DND-41 (cell line): ENCODE results near the gene LIX1L.

ENCODE experiments used
- ATAC-seq: fragments of 200-7000 bp; cut with Tn5 transposase; 3 replicates; pipeline ENCODE4 v1.9.1; 2021; ENCODE audit warnings: low read depth; ENCODE audit not compliant: insufficient read depth
- DNase-seq: peaks from one replicate; pipeline ENCODE4 v3.0.0-alpha.2; 2020
- H2AFZ ChIP-seq: 2 replicates; pipeline ENCODE4 v1.6.0; 2012; ENCODE audit warnings: low read depth, low read length
- H3K27ac ChIP-seq: 2 replicates; pipeline ENCODE4 v1.5.1; 2012; ENCODE audit warnings: low read length, inconsistent platforms
- H3K27me3 ChIP-seq: fragments of 200-600 bp; sonication (generic); 2 replicates; pipeline ENCODE4 v1.6.0; 2012; ENCODE audit warnings: low read length, mild to moderate bottlenecking, inconsistent platforms; ENCODE audit not compliant: insufficient read depth, poor library complexity
- H3K36me3 ChIP-seq: 2 replicates; pipeline ENCODE4 v1.5.1; 2012; ENCODE audit warnings: low read length, inconsistent platforms; ENCODE audit not compliant: insufficient read depth
- H3K4me1 ChIP-seq: 2 replicates; pipeline ENCODE4 v1.5.1; 2012; ENCODE audit warnings: mild to moderate bottlenecking, low read length; ENCODE audit not compliant: insufficient read depth
- H3K4me2 ChIP-seq: 2 replicates; pipeline ENCODE4 v1.6.0; 2012; ENCODE audit warnings: mild to moderate bottlenecking, moderate library complexity, low read length, inconsistent platforms; ENCODE audit not compliant: insufficient read depth
- H3K4me3 ChIP-seq, 2 experiments: fragments of 200-600 bp in 1 of 2; shearing (Covaris generic) in 1 of 2; 2 replicates each; pipeline ENCODE4 v1.5.1; 2012 to 2016; ENCODE audit warnings: inconsistent platforms in 2 of 2, low read length in 2 of 2, mild to moderate bottlenecking in 2 of 2, low read depth in 1 of 2, moderate library complexity in 1 of 2
- H3K79me2 ChIP-seq: 2 replicates; pipeline ENCODE4 v1.6.0; 2012; ENCODE audit warnings: low read length, inconsistent platforms; ENCODE audit not compliant: insufficient read depth
- H3K9ac ChIP-seq: 2 replicates; pipeline ENCODE4 v1.6.0; 2012; ENCODE audit warnings: low read depth, mild to moderate bottlenecking, inconsistent platforms, low read length, moderate library complexity
- H3K9me3 ChIP-seq: 2 replicates; pipeline ENCODE4 v1.5.1; 2012; ENCODE audit warnings: low read length, moderate library complexity, mild to moderate bottlenecking, inconsistent platforms; ENCODE audit not compliant: insufficient read depth, severe bottlenecking
- H4K20me1 ChIP-seq: 2 replicates; pipeline ENCODE4 v1.6.0; 2012; ENCODE audit warnings: low read length; ENCODE audit not compliant: insufficient read depth
- CTCF ChIP-seq: IDR thresholded peaks from 2 replicates; pipeline ENCODE4 v1.5.1; 2012; ENCODE audit warnings: borderline replicate concordance, low read length, moderate library complexity, mild to moderate bottlenecking; ENCODE audit not compliant: poor library complexity, severe bottlenecking; ENCODE audit errors: extremely low read depth
- EZH2 ChIP-seq: IDR thresholded peaks from 3 replicates; pipeline ENCODE4 v1.6.1; 2012; ENCODE audit warnings: borderline replicate concordance, low read depth, mild to moderate bottlenecking, moderate library complexity, low read length, inconsistent platforms; ENCODE audit not compliant: severe bottlenecking

LIX1L gene

GRCh38 chr1:145891143-145891542 lies 66.7 kb downstream of the LIX1L start:
- Histone ChIP-seq H3K4me3 (no peak overlapping the region), H3K4me1 (peaks cover 2% of the 10 kb centered on the region), H4K20me1 (no peaks in the 10 kb centered on the region), H3K27me3 (peaks cover 6% of the 10 kb centered on the region), H2AFZ (no peak overlapping the region), H3K9ac (no peak overlapping the region), H3K4me2 (no peak overlapping the region), H3K9me3 (no peaks in the 10 kb centered on the region), H3K27ac (no peak overlapping the region), H3K79me2 (no peaks in the 10 kb centered on the region), H3K36me3 (no peaks in the 10 kb centered on the region)
- DNase-seq: no peak
- TF ChIP-seq CTCF (no peak), EZH2 (no peak)
- ATAC-seq: no peak

DNA sequence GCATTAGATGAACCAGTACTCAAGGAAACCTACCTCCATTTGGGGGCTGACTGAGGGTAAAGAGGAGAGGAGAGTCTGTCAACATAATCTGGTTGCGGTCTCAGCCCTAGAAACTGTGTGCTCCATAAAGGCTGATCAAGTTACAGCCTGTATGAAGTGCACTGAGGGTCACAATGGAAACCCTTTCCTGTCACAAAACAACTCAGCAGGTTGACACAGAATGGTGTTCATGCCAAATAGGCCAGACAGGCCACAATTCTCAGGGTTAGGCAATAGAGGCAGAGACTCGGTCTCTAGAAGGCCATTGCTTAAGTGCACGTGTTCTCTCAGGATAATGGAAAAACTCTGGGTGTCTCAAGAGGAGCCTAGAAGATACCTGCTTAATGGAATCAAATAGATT lies 68.1 kb downstream of the LIX1L start:
- no peaks in the 10 kb centered on the region for H3K9me3 ChIP-seq
- H3K4me3 ChIP-seq: no peak overlapping the region
- DNase-seq: no peak
- no peak overlapping the region for H2AFZ ChIP-seq
- TF ChIP-seq EZH2: no peak
- TF ChIP-seq CTCF: no peak
- no peak for ATAC-seq
- H3K27ac ChIP-seq: no peak overlapping the region
- no peaks in the 10 kb centered on the region for H3K79me2 ChIP-seq
- no peak overlapping the region for H3K9ac ChIP-seq
- H3K4me2 ChIP-seq: no peak overlapping the region
- H4K20me1 ChIP-seq: no peaks in the 10 kb centered on the region
- H3K27me3 ChIP-seq: peaks cover 17% of the 10 kb centered on the region
- peaks cover 14% of the 10 kb centered on the region for H3K4me1 ChIP-seq
- H3K36me3 ChIP-seq: no peaks in the 10 kb centered on the region

DNA sequence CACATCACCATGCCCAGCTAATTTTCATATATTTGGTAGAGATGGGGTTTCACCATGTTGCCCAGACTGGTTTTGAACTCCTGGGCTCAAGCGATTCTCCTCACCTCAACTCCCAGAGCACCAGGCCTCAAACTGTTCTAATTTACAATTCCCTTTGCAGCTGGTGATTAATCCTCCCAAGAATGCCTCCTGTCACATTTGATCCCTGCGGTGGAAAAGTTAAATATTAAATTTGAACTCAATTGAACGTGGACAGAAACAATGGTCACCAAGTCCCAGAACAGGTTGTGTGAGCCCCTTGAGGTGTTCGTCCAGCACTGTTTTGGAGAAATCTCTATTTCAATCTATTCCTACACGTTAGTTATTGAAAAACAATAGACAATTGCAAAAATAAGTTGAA lies 70.2 kb downstream of the LIX1L start:
- H3K9me3 ChIP-seq: no peaks in the 10 kb centered on the region
- H3K4me2 ChIP-seq: no peak overlapping the region
- peaks cover 30% of the 10 kb centered on the region for H3K27me3 ChIP-seq
- H3K36me3 ChIP-seq: no peaks in the 10 kb centered on the region
- no peak for TF ChIP-seq EZH2
- no peak for TF ChIP-seq CTCF
- no peaks in the 10 kb centered on the region for H3K79me2 ChIP-seq
- H3K27ac ChIP-seq: no peak overlapping the region
- DNase-seq: no peak
- H4K20me1 ChIP-seq: no peaks in the 10 kb centered on the region
- peaks cover 14% of the 10 kb centered on the region for H3K4me1 ChIP-seq
- no peak overlapping the region for H3K9ac ChIP-seq
- no peak for ATAC-seq
- H3K4me3 ChIP-seq: no peak overlapping the region
- H2AFZ ChIP-seq: no peak overlapping the region

GRCh38 chr1:145886816-145887215 lies 71.0 kb downstream of the LIX1L start:
- Histone ChIP-seq H3K9me3 (no peaks in the 10 kb centered on the region), H3K36me3 (no peaks in the 10 kb centered on the region), H4K20me1 (no peaks in the 10 kb centered on the region), H3K9ac (no peak overlapping the region), H3K79me2 (no peaks in the 10 kb centered on the region), H3K4me2 (no peak overlapping the region), H3K4me3 (no peak overlapping the region), H3K4me1 (peaks cover 14% of the 10 kb centered on the region), H3K27ac (no peak overlapping the region), H2AFZ (no peak overlapping the region), H3K27me3 (peaks cover 31% of the 10 kb centered on the region)
- no peak for TF ChIP-seq CTCF
- no peak for TF ChIP-seq EZH2
- ATAC-seq (no peak), DNase-seq (no peak)
